Measurements from ENCODE around the gene MAP1LC3A.

MAP1LC3A gene

DNA sequence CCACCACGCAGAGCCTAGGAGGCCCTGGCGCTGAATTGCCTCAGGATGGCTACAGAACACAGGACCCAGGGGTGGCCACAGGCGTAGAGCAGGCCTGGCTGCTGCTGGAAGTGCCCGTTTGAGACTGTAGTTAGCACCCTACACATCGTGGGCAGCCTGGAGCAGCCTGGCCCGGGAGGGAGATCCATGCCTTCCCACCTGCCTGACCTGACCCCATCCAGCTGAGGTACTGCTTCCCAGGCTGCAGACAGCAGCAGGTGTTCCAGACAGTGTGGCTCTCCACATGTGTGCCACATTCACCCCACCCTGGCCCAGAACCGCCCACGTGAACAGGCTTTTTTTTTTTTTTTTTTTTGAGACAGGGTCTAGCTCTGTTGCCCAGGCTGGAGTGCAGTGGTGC lies 20.9 kb upstream of the MAP1LC3A start:
- H3K27me3 Mint-ChIP-seq: no peaks in the 10 kb centered on the region
- H3K9me3 Mint-ChIP-seq (ENCODE audit: low read depth): no peaks in the 10 kb centered on the region
- no peak overlapping the region for H3K27ac Mint-ChIP-seq
- no peak overlapping the region for H3K4me3 Mint-ChIP-seq
- peaks cover 2% of the 10 kb centered on the region for H3K4me1 Mint-ChIP-seq (ENCODE audit: low read depth)
- H3K36me3 Mint-ChIP-seq: peaks cover 3% of the 10 kb centered on the region

GRCh38 chr20:34538671-34539123 lies 19.8 kb upstream of the MAP1LC3A start:
- H3K36me3 Mint-ChIP-seq: peaks cover 3% of the 10 kb centered on the region
- no peak overlapping the region for H3K27ac Mint-ChIP-seq
- peaks cover 2% of the 10 kb centered on the region for H3K4me1 Mint-ChIP-seq (ENCODE audit: low read depth)
- H3K4me3 Mint-ChIP-seq: no peak overlapping the region
- H3K27me3 Mint-ChIP-seq: no peaks in the 10 kb centered on the region
- no peaks in the 10 kb centered on the region for H3K9me3 Mint-ChIP-seq (ENCODE audit: low read depth)

DNA sequence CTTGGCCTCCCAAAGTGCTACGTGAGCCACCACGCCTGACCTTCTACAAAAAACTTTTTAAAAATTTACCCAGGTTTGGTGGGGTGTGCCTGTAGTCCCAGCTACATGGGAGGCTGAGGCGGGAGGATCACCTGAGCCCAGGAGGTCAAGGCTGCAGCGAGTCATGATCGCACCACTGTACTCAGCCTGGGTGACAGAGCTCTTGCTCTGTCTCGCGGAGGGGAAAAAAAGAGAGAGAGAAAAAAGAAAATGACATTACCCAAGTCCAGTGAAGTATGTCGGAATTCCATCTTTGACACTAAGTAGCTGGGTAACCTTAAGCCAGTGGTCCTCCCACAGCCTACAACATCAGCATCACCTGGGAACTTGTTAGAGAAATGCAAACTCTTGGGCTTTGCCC lies 18.8 kb upstream of the MAP1LC3A start:
- peaks cover 9% of the 10 kb centered on the region for H3K4me1 Mint-ChIP-seq (ENCODE audit: low read depth)
- H3K9me3 Mint-ChIP-seq (ENCODE audit: low read depth): no peaks in the 10 kb centered on the region
- H3K27me3 Mint-ChIP-seq: no peaks in the 10 kb centered on the region
- no peak overlapping the region for H3K27ac Mint-ChIP-seq
- no peak overlapping the region for H3K4me3 Mint-ChIP-seq
- H3K36me3 Mint-ChIP-seq: peaks cover 3% of the 10 kb centered on the region

- H3K9me3 Mint-ChIP-seq (ENCODE audit: low read depth): no peaks in the 10 kb centered on the region
- no peaks in the 10 kb centered on the region for H3K27me3 Mint-ChIP-seq
- H3K36me3 Mint-ChIP-seq: peaks cover 3% of the 10 kb centered on the region
- peak overlapping the region; percentile 73 for H3K27ac Mint-ChIP-seq
- H3K4me3 Mint-ChIP-seq: no peak overlapping the region
- peaks cover 9% of the 10 kb centered on the region for H3K4me1 Mint-ChIP-seq (ENCODE audit: low read depth)
These were observed 17.8 kb upstream of the MAP1LC3A start for GRCh38 chr20:34540596-34541263.

GRCh38 chr20:34541264-34541901 lies 17.1 kb upstream of the MAP1LC3A start:
- H3K4me3 Mint-ChIP-seq: no peak overlapping the region
- no peaks in the 10 kb centered on the region for H3K27me3 Mint-ChIP-seq
- no peaks in the 10 kb centered on the region for H3K9me3 Mint-ChIP-seq (ENCODE audit: low read depth)
- H3K27ac Mint-ChIP-seq: peak overlapping the region; percentile 73
- H3K4me1 Mint-ChIP-seq (ENCODE audit: low read depth): peaks cover 9% of the 10 kb centered on the region
- H3K36me3 Mint-ChIP-seq: peaks cover 3% of the 10 kb centered on the region

DNA sequence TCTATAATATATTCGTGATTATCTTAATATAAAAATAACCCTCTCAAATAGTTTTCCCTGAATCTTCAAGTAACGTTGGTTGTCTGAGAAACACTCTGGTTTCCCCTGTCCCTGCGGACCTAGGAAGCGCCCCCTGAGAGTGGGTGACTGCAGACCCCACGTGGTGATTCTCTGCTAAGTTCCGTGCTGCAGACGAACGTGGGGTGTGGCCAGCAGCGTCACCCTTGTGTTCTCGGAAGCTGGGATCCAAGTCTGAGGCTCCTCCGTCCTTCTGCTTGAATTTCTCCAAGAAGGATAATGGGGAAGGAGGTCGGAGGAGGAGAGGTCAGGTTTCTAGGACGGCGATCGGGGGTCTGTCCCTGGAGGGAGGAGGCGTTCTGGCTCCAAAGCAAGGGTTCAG lies 16.6 kb upstream of the MAP1LC3A start:
- Mint-ChIP-seq H3K36me3 (peaks cover 3% of the 10 kb centered on the region), H3K4me3 (no peak overlapping the region), H3K27ac (no peak overlapping the region), H3K4me1 (ENCODE audit: low read depth) (peaks cover 9% of the 10 kb centered on the region), H3K27me3 (no peaks in the 10 kb centered on the region), H3K9me3 (ENCODE audit: low read depth) (no peaks in the 10 kb centered on the region)

DNA sequence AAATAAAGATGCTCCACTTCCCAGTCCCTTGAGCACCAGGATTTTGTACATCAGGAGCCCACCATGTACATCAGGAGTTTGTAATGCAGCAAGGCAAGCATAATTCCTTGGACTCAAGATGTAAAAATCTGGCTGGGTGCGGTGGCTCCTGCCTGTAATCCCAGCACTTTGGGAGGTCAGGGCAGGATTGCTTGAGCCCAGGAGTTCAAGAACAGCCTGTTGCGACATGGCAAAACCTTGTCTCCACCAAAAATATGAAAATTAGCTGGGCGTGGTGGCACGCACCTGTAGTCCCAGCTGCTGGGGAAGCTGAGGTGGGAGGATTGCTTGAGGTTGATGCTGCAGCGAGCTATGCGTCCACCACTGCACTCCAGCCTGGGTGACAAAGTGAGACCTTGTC lies 16.1 kb upstream of the MAP1LC3A start:
- no peak overlapping the region for H3K27ac Mint-ChIP-seq
- no peaks in the 10 kb centered on the region for H3K27me3 Mint-ChIP-seq
- peaks cover 9% of the 10 kb centered on the region for H3K4me1 Mint-ChIP-seq (ENCODE audit: low read depth)
- H3K4me3 Mint-ChIP-seq: no peak overlapping the region
- H3K36me3 Mint-ChIP-seq: no peaks in the 10 kb centered on the region
- no peaks in the 10 kb centered on the region for H3K9me3 Mint-ChIP-seq (ENCODE audit: low read depth)

DNA sequence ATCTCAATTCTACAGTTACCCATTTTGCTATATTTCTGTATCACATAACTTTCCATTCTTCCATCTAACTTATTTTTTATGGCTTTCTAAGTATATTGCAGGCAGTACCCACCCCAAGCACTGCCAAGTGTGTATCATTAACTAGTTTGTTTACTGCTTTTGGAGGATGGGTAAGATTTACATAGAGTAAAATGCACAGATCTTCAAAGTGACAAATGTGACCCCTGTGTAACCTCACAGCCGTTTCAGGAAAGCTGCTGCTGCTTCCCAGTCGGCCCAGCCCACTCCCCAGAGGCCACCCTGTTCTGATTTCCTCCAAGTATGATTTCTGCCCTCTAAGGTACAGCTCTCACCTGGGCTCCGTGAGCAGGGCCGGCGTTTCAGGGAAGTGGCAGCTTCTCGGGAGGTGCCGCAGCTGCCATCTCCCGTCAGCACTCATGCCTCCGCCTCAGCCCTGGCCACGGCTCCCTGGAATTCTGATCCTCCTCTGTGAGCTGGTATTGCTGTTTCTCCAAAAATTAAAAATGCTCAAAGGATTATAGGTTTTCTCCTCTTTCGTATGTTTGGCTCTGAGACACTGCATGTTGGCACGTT lies 15.0 kb upstream of the MAP1LC3A start:
- no peaks in the 10 kb centered on the region for H3K36me3 Mint-ChIP-seq
- peak overlapping the region; percentile 28 for H3K27ac Mint-ChIP-seq
- H3K4me3 Mint-ChIP-seq: no peak overlapping the region
- H3K9me3 Mint-ChIP-seq (ENCODE audit: low read depth): no peaks in the 10 kb centered on the region
- H3K4me1 Mint-ChIP-seq (ENCODE audit: low read depth): peaks cover 9% of the 10 kb centered on the region
- H3K27me3 Mint-ChIP-seq: no peaks in the 10 kb centered on the region

GRCh38 chr20:34544109-34544796 lies 14.3 kb upstream of the MAP1LC3A start:
- H3K36me3 Mint-ChIP-seq: no peaks in the 10 kb centered on the region
- H3K9me3 Mint-ChIP-seq (ENCODE audit: low read depth): no peaks in the 10 kb centered on the region
- H3K27ac Mint-ChIP-seq: no peak overlapping the region
- no peaks in the 10 kb centered on the region for H3K27me3 Mint-ChIP-seq
- H3K4me3 Mint-ChIP-seq: peak overlapping the region; percentile 67
- H3K4me1 Mint-ChIP-seq (ENCODE audit: low read depth): peaks cover 9% of the 10 kb centered on the region

DNA sequence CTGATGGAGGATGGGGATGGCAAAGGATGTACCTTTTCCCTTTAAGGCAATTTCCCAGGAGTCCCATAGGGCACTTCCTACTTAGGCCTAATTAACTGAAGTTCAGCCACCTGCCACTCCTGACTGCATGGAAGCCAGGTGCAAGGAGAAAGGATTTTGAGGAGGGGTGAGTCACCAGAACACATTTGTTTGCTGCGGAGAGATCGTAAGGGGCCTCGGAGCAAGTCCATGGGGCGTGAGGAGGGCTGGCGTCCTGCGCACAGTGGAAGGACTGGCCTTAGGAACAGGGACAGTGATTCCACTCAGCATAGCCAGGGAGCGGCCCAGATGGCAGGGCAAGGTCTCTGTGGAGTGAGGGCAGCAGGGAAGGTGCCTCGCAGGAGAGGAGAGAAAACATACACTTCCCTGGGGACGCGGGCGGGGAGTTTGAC lies 11.8 kb upstream of the MAP1LC3A start:
- Mint-ChIP-seq H3K36me3 (no peaks in the 10 kb centered on the region), H3K9me3 (ENCODE audit: low read depth) (no peaks in the 10 kb centered on the region), H3K4me1 (ENCODE audit: low read depth) (peaks cover 7% of the 10 kb centered on the region), H3K27ac (no peak overlapping the region), H3K27me3 (no peaks in the 10 kb centered on the region), H3K4me3 (no peak overlapping the region)

GRCh38 chr20:34547844-34548613 lies 10.5 kb upstream of the MAP1LC3A start:
- H3K27me3 Mint-ChIP-seq: no peaks in the 10 kb centered on the region
- no peak overlapping the region for H3K27ac Mint-ChIP-seq
- peaks cover 7% of the 10 kb centered on the region for H3K4me1 Mint-ChIP-seq (ENCODE audit: low read depth)
- H3K36me3 Mint-ChIP-seq: no peaks in the 10 kb centered on the region
- H3K9me3 Mint-ChIP-seq (ENCODE audit: low read depth): no peaks in the 10 kb centered on the region
- no peak overlapping the region for H3K4me3 Mint-ChIP-seq

GRCh38 chr20:34549291-34549928 lies 9.1 kb upstream of the MAP1LC3A start:
- Mint-ChIP-seq H3K27ac (no peak overlapping the region), H3K36me3 (no peaks in the 10 kb centered on the region), H3K4me1 (ENCODE audit: low read depth) (peaks cover 2% of the 10 kb centered on the region), H3K4me3 (no peak overlapping the region), H3K27me3 (no peaks in the 10 kb centered on the region), H3K9me3 (ENCODE audit: low read depth) (no peaks in the 10 kb centered on the region)

GRCh38 chr20:34549929-34550305 lies 8.6 kb upstream of the MAP1LC3A start:
- Mint-ChIP-seq H3K27me3 (no peaks in the 10 kb centered on the region), H3K36me3 (no peaks in the 10 kb centered on the region), H3K27ac (no peak overlapping the region), H3K9me3 (ENCODE audit: low read depth) (no peaks in the 10 kb centered on the region), H3K4me3 (no peak overlapping the region), H3K4me1 (ENCODE audit: low read depth) (no peaks in the 10 kb centered on the region)

GRCh38 chr20:34552569-34552968 lies 5.9 kb upstream of the MAP1LC3A start:
- H3K4me3 Mint-ChIP-seq: no peak overlapping the region
- peaks cover 7% of the 10 kb centered on the region for H3K4me1 Mint-ChIP-seq (ENCODE audit: low read depth)
- H3K27ac Mint-ChIP-seq: no peak overlapping the region

More at GRCh38 chr20:34552569-34552968, 5.9 kb upstream of the MAP1LC3A start:
- no peaks in the 10 kb centered on the region for H3K36me3 Mint-ChIP-seq
- H3K27me3 Mint-ChIP-seq: no peaks in the 10 kb centered on the region
- H3K9me3 Mint-ChIP-seq (ENCODE audit: low read depth): no peaks in the 10 kb centered on the region
